ENCODE measurements around the gene ABCC3. TPM values are rescaled to one million over a fixed set of nuclear protein-coding genes. Genes with fewer than 3 reads are reported as not detected.

Gene ABCC3
- total and polyA plus RNA-seq, 2 of the 8 experiments (the other 6 are each of a cell fraction or from before 2014, with no cell fraction given): 0.35 to 0.37 TPM

GRCh38 chr17:50728881-50729765, 94.4 kb downstream of the ABCC3 start (continued):
- TF ChIP-seq CREB1 (IDR thresholded peaks at IDR 0.05): no peak
- TF ChIP-seq EP300 (IDR thresholded peaks at IDR 0.05; ENCODE audit: borderline replicate concordance in 1 of 2, low read depth in 2 of 2, low read length in 2 of 2): no peak
- TF ChIP-seq MAX (IDR thresholded peaks at IDR 0.05): no peak

All from H1 (cell line).